ENCODE measurements around the gene MBLAC1. TPM values are rescaled to one million over a fixed set of nuclear protein-coding genes. Genes with fewer than 3 reads are reported as not detected.

MBLAC1 gene
- total and polyA plus RNA-seq, 9 of the 15 experiments (the other 6 are each of a cell fraction or from before 2014, with no cell fraction given), result 0.03 to 3.1 (median 0.52) TPM

GRCh38 chr7:100156331-100157068 lies 29.7 kb downstream of the MBLAC1 start (continued):
- TF ChIP-seq XRCC5 (IDR thresholded peaks at IDR 0.05; ENCODE audit: low read depth, low read length), result no peak
- TF ChIP-seq DMBX1 (CRISPR knock-in tag; IDR thresholded peaks at IDR 0.05; ENCODE audit: borderline replicate concordance), result no peak
- TF ChIP-seq SMARCC2 (IDR thresholded peaks at IDR 0.05; ENCODE audit: low read depth), result no peak
- TF ChIP-seq KLF10 (CRISPR knock-in tag; IDR thresholded peaks at IDR 0.05), result no peak
- peak; percentile 10 for TF ChIP-seq PRDM10 (IDR thresholded peaks at IDR 0.05; ENCODE audit: partially characterized antibody)
- no peak for TF ChIP-seq ATF4 (CRISPR knock-in tag; IDR thresholded peaks at IDR 0.05)
- no peak for TF ChIP-seq ZC3H11A (IDR thresholded peaks at IDR 0.05; ENCODE audit: low read depth, low read length)
- TF ChIP-seq, protein P1, sequence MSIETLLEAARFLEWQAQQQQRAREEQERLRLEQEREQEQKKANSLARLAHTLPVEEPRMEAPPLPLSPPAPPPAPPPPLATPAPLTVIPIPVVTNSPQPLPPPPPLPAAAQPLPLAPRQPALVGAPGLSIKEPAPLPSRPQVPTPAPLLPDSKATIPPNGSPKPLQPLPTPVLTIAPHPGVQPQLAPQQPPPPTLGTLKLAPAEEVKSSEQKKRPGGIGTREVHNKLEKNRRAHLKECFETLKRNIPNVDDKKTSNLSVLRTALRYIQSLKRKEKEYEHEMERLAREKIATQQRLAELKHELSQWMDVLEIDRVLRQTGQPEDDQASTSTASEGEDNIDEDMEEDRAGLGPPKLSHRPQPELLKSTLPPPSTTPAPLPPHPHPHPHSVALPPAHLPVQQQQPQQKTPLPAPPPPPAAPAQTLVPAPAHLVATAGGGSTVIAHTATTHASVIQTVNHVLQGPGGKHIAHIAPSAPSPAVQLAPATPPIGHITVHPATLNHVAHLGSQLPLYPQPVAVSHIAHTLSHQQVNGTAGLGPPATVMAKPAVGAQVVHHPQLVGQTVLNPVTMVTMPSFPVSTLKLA (conservative IDR thresholded peaks at IDR 0.05), result 0 out of 4 replicates have a peak, but pooled peaks of 1 of the 2 experiments have one; percentile 2
- peak; percentile 16; the same call in 1 of the 2 replicates for TF ChIP-seq ARID1B (IDR thresholded peaks at IDR 0.05)
- no peak for TF ChIP-seq CAMTA2 (CRISPR knock-in tag; conservative IDR thresholded peaks at IDR 0.05)
- TF ChIP-seq, protein P2, sequence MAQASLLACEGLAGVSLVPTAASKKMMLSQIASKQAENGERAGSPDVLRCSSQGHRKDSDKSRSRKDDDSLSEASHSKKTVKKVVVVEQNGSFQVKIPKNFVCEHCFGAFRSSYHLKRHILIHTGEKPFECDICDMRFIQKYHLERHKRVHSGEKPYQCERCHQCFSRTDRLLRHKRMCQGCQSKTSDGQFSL (CRISPR knock-in tag; IDR thresholded peaks at IDR 0.05), result peak; percentile 17; the same call in 1 of the 2 replicates
- TF ChIP-seq, protein P2 (tag; IDR thresholded peaks at IDR 0.05), result no peak
- TF ChIP-seq POLR2G (IDR thresholded peaks at IDR 0.05; ENCODE audit: low read depth, low read length), result peak; percentile 57
- TF ChIP-seq POLR2AphosphoS2 (IDR thresholded peaks at IDR 0.05; ENCODE audit: low read length), result 0 out of 2 replicates have a peak, but pooled peaks have one; percentile 34
- TF ChIP-seq ZBTB7A (IDR thresholded peaks at IDR 0.05; ENCODE audit: borderline replicate concordance, control insufficient read depth, low read depth, low read length), result peak; percentile 93
- no peak for TF ChIP-seq ZNF785 (CRISPR knock-in tag; IDR thresholded peaks at IDR 0.05)
